ENCODE data around the gene PLA2G6. TPM values are rescaled to one million over a fixed set of nuclear protein-coding genes. Genes with fewer than 3 reads are reported as not detected.

PLA2G6 gene
- total and polyA plus RNA-seq, 9 of the 15 experiments (the other 6 are each of a cell fraction or from before 2014, with no cell fraction given): 0.11 to 12.2 (median 9.7) TPM

DNA sequence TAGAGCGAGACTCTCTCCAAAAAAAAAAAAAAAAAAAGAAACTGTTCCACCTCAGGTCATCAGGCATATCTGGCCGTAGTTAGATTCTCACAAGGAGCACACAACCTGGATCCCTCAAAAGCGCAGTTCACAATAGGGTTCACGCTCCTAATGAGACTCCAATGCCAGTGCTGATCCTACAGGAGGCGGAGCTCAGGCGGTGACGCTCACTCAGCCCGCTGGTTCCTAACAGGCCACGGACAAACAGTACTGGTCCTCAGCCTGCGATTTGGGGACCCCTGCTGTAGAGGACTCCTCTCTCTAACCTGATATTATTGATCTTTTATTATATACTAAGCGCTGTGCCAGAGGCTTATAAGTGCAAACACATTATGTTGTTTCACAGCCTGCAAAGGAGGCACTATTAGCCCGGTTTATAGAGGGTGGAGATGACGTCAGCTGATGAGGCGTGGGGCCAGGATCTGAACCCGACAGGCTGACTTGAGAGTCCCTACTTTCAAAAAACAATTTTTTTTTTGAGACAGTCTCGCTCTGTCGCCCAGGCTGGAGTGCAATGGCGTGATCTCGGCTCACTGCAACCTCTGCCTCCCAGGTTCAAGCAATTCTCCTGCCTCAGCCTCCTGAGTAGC lies 15.3 kb upstream of the PLA2G6 start:
- Histone ChIP-seq H3K36me3 (ENCODE audit: control insufficient read depth, insufficient read depth, low read length) (no peaks in the 10 kb centered on the region), H3K9ac (ENCODE audit: insufficient read depth in 1 of 2, low read depth in 2 of 2, low read length in 2 of 2) (peak overlapping the region in 1 of 2 experiments; percentile 64; a peak in 1 of 4 replicates), H3K79me2 (ENCODE audit: control insufficient read depth, insufficient read depth, low read length) (no peaks in the 10 kb centered on the region), H4K20me1 (replicated peaks; ENCODE audit: control insufficient read depth, insufficient read depth, low read length) (no peaks in the 10 kb centered on the region), H3K9me3 (replicated peaks; ENCODE audit: control insufficient read depth, insufficient read depth, low read depth, low read length) (no peaks in the 10 kb centered on the region), H3K27me3 (ENCODE audit: control insufficient read depth in 2 of 2, insufficient read depth in 2 of 2, low read length in 2 of 2) (no peaks in the 10 kb centered on the region), H3K9me1 (ENCODE audit: control insufficient read depth, insufficient read depth, low read length) (no peaks in the 10 kb centered on the region), H2AFZ (ENCODE audit: low read depth, low read length) (peak overlapping the region; percentile 89), H3K4me1 (replicated peaks in 1 of 2; ENCODE audit: control insufficient read depth in 2 of 2, insufficient read depth in 2 of 2, low read length in 2 of 2) (peaks cover 10 to 12% of the 10 kb centered on the region in 2 experiments; a peak in 4 of 5 replicates), H3K4me2 (ENCODE audit: insufficient read depth, low read length) (peak overlapping the region; percentile 49), H3K4me3 (no peak overlapping the region), H3K27ac (ENCODE audit: extremely low read depth, low read depth, low read length) (no peak overlapping the region)
- ATAC-seq (peak; percentile 63), FAIRE-seq (no peak), DNase-seq (ENCODE audit: extremely low read depth in 1 of 4, low spot score in 3 of 4) (peak in 1 of 4 experiments; percentile 38)
- WGBS (ENCODE audit: insufficient coverage, low coverage, missing lambda C conversion rate): 27% methylated on average over 13 of the region's 19 CpGs
- ChIA-PET POLR2A (interaction anchor here (1.0 kb wide), 1 partner anchor 9 kb away, joined by 3 read pairs; no protein-coding TSS in a partner anchor), CTCF (ENCODE audit: low intra/inter-chr PET ratio) (no interaction called here)
- no peak for TF ChIP-seq CREBBP (IDR thresholded peaks at IDR 0.05; ENCODE audit: low read depth, low read length)
- no peak for TF ChIP-seq RBM34 (IDR thresholded peaks at IDR 0.05; ENCODE audit: borderline replicate concordance, insufficient read depth, low read length)
- TF ChIP-seq MYNN (IDR thresholded peaks at IDR 0.05): no peak
- TF ChIP-seq MYNN (CRISPR knock-in tag; IDR thresholded peaks at IDR 0.05): no peak
- TF ChIP-seq, protein P1, sequence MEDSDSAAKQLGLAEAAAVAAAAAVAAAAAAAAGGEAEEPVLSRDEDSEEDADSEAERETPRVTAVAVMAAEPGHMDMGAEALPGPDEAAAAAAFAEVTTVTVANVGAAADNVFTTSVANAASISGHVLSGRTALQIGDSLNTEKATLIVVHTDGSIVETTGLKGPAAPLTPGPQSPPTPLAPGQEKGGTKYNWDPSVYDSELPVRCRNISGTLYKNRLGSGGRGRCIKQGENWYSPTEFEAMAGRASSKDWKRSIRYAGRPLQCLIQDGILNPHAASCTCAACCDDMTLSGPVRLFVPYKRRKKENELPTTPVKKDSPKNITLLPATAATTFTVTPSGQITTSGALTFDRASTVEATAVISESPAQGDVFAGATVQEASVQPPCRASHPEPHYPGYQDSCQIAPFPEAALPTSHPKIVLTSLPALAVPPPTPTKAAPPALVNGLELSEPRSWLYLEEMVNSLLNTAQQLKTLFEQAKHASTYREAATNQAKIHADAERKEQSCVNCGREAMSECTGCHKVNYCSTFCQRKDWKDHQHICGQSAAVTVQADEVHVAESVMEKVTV (CRISPR knock-in tag; IDR thresholded peaks at IDR 0.05): no peak
- no peak for TF ChIP-seq ATF1 (CRISPR knock-in tag; IDR thresholded peaks at IDR 0.05)
- peak; percentile 77 for TF ChIP-seq ATF1 (tag; IDR thresholded peaks at IDR 0.05)
- TF ChIP-seq JUND (IDR thresholded peaks at IDR 0.05; ENCODE audit: borderline replicate concordance, low read depth, low read length): peak; percentile 60; the same call in 1 of the 2 replicates
- TF ChIP-seq JUND (tag; IDR thresholded peaks at IDR 0.05; ENCODE audit: borderline replicate concordance, low read depth, low read length): peak; percentile 61; the same call in 2 of the 3 replicates
- TF ChIP-seq, protein P2, sequence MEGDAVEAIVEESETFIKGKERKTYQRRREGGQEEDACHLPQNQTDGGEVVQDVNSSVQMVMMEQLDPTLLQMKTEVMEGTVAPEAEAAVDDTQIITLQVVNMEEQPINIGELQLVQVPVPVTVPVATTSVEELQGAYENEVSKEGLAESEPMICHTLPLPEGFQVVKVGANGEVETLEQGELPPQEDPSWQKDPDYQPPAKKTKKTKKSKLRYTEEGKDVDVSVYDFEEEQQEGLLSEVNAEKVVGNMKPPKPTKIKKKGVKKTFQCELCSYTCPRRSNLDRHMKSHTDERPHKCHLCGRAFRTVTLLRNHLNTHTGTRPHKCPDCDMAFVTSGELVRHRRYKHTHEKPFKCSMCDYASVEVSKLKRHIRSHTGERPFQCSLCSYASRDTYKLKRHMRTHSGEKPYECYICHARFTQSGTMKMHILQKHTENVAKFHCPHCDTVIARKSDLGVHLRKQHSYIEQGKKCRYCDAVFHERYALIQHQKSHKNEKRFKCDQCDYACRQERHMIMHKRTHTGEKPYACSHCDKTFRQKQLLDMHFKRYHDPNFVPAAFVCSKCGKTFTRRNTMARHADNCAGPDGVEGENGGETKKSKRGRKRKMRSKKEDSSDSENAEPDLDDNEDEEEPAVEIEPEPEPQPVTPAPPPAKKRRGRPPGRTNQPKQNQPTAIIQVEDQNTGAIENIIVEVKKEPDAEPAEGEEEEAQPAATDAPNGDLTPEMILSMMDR (IDR thresholded peaks at IDR 0.05 in 2 of 3, conservative IDR thresholded peaks at IDR 0.05 in 1 of 3; ENCODE audit: insufficient read depth in 2 of 3, low read depth in 1 of 3, low read length in 3 of 3): no peak
- TF ChIP-seq BMI1 (IDR thresholded peaks at IDR 0.05; ENCODE audit: low read length): no peak
- peak; percentile 39; the same call in 1 of the 2 replicates for TF ChIP-seq CREM (IDR thresholded peaks at IDR 0.05; ENCODE audit: low read depth)
- peak; percentile 91 for TF ChIP-seq ATF7 (IDR thresholded peaks at IDR 0.05)
- TF ChIP-seq, protein P3, sequence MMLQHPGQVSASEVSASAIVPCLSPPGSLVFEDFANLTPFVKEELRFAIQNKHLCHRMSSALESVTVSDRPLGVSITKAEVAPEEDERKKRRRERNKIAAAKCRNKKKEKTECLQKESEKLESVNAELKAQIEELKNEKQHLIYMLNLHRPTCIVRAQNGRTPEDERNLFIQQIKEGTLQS (IDR thresholded peaks at IDR 0.05): peak; percentile 91
- TF ChIP-seq, protein P3 (CRISPR knock-in tag; conservative IDR thresholded peaks at IDR 0.05): no peak
- in situ Hi-C loops (cut with MboI): no loop called here
- BruUV-seq (replicated peaks): no TSS peak
- intact Hi-C loops (cut with micrococcal nuclease): no loop called here

Data from K562 (cell line).